A549 (cell line): ENCODE results near the gene CPT1A.

Experiments used
- CTCF ChIP-seq: fragments of >200 bp; sonication (Bioruptor Twin); formaldehyde crosslinking; IDR thresholded peaks from 3 replicates; pipeline ENCODE4 v1.5.1; 2016
- KDM1A ChIP-seq: fragments of 200-600 bp; sonication (generic); IDR thresholded peaks from 2 replicates; pipeline ENCODE4 v1.6.1; 2016; ENCODE audit warnings: low read depth, mild to moderate bottlenecking
- NR3C1 ChIP-seq: fragments of >200 bp; sonication (Bioruptor Twin); formaldehyde crosslinking; IDR thresholded peaks from 3 replicates; pipeline ENCODE4 v1.6.1; 2017
- PHF8 ChIP-seq: fragments of 200-600 bp; sonication (generic); IDR thresholded peaks from 2 replicates; pipeline ENCODE4 v1.6.1; 2016; ENCODE audit warnings: low read depth, mild to moderate bottlenecking, antibody characterized with exemption, moderate library complexity, borderline replicate concordance
- POLR2A ChIP-seq: IDR thresholded peaks from 2 replicates; pipeline ENCODE4 v1.6.1; 2012; ENCODE audit warnings: mild to moderate bottlenecking, low read length
- RAD21 ChIP-seq, 2 experiments: fragments of >200 bp in 1 of 2; sonication (Bioruptor Twin) in 1 of 2; formaldehyde crosslinking in 1 of 2; IDR thresholded peaks in 1 of 2; conservative IDR thresholded peaks in 1 of 2; 2 replicates in 1 of 2; 3 replicates in 1 of 2; pipeline ENCODE4 v1.6.1; 2012 to 2018; ENCODE audit warnings: inconsistent platforms in 1 of 2
- RCOR1 ChIP-seq: fragments of 150-350 bp; IDR thresholded peaks from 2 replicates; pipeline ENCODE4 v1.6.1; 2014; ENCODE audit warnings: antibody characterized with exemption, low read length, low read depth
- REST ChIP-seq: fragments of 200-600 bp; sonication (generic); IDR thresholded peaks from 2 replicates; pipeline ENCODE4 v1.6.1; 2016; ENCODE audit warnings: antibody characterized with exemption, mild to moderate bottlenecking, moderate library complexity
- TP53 ChIP-seq: fragments of 250-450 bp; sonication (Bioruptor Pico); IDR thresholded peaks from 2 replicates; pipeline ENCODE4 v1.5.0; 2021; ENCODE audit warnings: mild to moderate bottlenecking, moderate library complexity
- ZC3H11A ChIP-seq: fragments of 450-650 bp; IDR thresholded peaks from 2 replicates; pipeline ENCODE4 v1.6.1; 2014; ENCODE audit warnings: antibody characterized with exemption, mild to moderate bottlenecking

GRCh38 chr11:68776442-68777235 lies 65.1 kb downstream of the CPT1A start:
- TF ChIP-seq KDM1A (no peak), RAD21 (conservative IDR thresholded peaks at IDR 0.05 in 1 of 2, IDR thresholded peaks at IDR 0.05 in 1 of 2) (no peak), TP53 (CRISPR knock-in tag) (no peak), NR3C1 (no peak), RCOR1 (no peak), CTCF (no peak), PHF8 (no peak), POLR2A (no peak), REST (no peak), ZC3H11A (no peak)
